Activated CD8-positive, alpha-beta T cell treated with anti-CD3 and anti-CD28 coated beads, Interleukin-2, amount 10 ng/mL, durations not matched to agents 7 days and 5 days (primary cell): ENCODE data around the gene PSG4. TPM values are rescaled to one million over a fixed set of nuclear protein-coding genes. Genes with fewer than 3 reads are reported as not detected.
"Not testable (repeated sequence)": the region's sequence is repeated elsewhere in the genome, so short reads cannot be mapped to it uniquely, and the experiment has no call there.

Experiments used
- ATAC-seq: fragments of 150-1000 bp; cut with Tn5 transposase; one replicate; pipeline ENCODE4 v1.10.0; 2021; ENCODE audit warnings: moderate library complexity
- CTCF ChIA-PET: fragments of 350-600 bp; sonication (Branson Sonifier 250); formaldehyde crosslinking; loops from one replicate; lab custom pipeline; 2021; ENCODE audit warnings: antibody characterized with exemption; lab: Charles Lee
- POLR2A ChIA-PET: fragments of 350-600 bp; sonication (Branson Sonifier 250); formaldehyde crosslinking; loops from one replicate; lab custom pipeline; 2021; ENCODE audit warnings: antibody characterized with exemption; lab: Charles Lee
- DNase-seq: peaks from one replicate; pipeline ENCODE4 v3.0.0-alpha.2; 2020
- H3K27ac Mint-ChIP-seq: one replicate; pipeline ENCODE4 v1.8.0; 2021; ENCODE audit warnings: mild to moderate bottlenecking, mixed read lengths
- H3K27me3 Mint-ChIP-seq: one replicate; pipeline ENCODE4 v1.8.0; 2021; ENCODE audit warnings: low read depth, mixed read lengths
- H3K36me3 Mint-ChIP-seq: one replicate; pipeline ENCODE4 v1.8.0; 2021; ENCODE audit warnings: low read depth, mixed read lengths
- H3K4me1 Mint-ChIP-seq: one replicate; pipeline ENCODE4 v1.8.0; 2021; ENCODE audit warnings: low read depth, mixed read lengths
- H3K4me3 Mint-ChIP-seq: one replicate; pipeline ENCODE4 v1.8.0; 2021; ENCODE audit warnings: mild to moderate bottlenecking, mixed read lengths
- H3K9me3 Mint-ChIP-seq: one replicate; pipeline ENCODE4 v1.8.0; 2022; ENCODE audit warnings: mixed read lengths; ENCODE audit not compliant: insufficient read depth
- total RNA-seq, 2 experiments: library from RNA; stranded (reverse); gene quantifications; one replicate each; pipeline ENCODE4 v1.2.3, GENCODE V29; 2021

The PSG4 gene
- total RNA-seq, 2 experiments from 2014 or later = not detected

- H3K9me3 Mint-ChIP-seq, H3K36me3 Mint-ChIP-seq, POLR2A ChIA-PET, ATAC-seq, DNase-seq, H3K27ac Mint-ChIP-seq, H3K4me1 Mint-ChIP-seq, H3K27me3 Mint-ChIP-seq, CTCF ChIA-PET, H3K4me3 Mint-ChIP-seq: not testable (repeated sequence)
Measured at GRCh38 chr19:43194397-43194796, 11.0 kb downstream of the PSG4 start.

GRCh38 chr19:43192381-43193155 lies 12.9 kb downstream of the PSG4 start:
- CTCF ChIA-PET, H3K4me3 Mint-ChIP-seq, H3K36me3 Mint-ChIP-seq, ATAC-seq, H3K9me3 Mint-ChIP-seq, H3K27me3 Mint-ChIP-seq, H3K4me1 Mint-ChIP-seq, DNase-seq, POLR2A ChIA-PET, H3K27ac Mint-ChIP-seq: not testable (repeated sequence)

GRCh38 chr19:43188092-43188491 lies 17.3 kb downstream of the PSG4 start:
- H3K36me3 Mint-ChIP-seq, H3K9me3 Mint-ChIP-seq, H3K4me1 Mint-ChIP-seq, H3K27ac Mint-ChIP-seq, CTCF ChIA-PET, H3K27me3 Mint-ChIP-seq, POLR2A ChIA-PET, ATAC-seq, DNase-seq, H3K4me3 Mint-ChIP-seq: not testable (repeated sequence)

GRCh38 chr19:43186311-43186935 lies 19.0 kb downstream of the PSG4 start, which contains the start of gene PSG5:
Gene PSG5 (minus strand): TSS chr19:43186536. CDS start chr19:43186405, 131 bp downstream.
- H3K27ac Mint-ChIP-seq, H3K27me3 Mint-ChIP-seq, POLR2A ChIA-PET, DNase-seq, CTCF ChIA-PET, ATAC-seq, H3K4me1 Mint-ChIP-seq, H3K9me3 Mint-ChIP-seq, H3K36me3 Mint-ChIP-seq, H3K4me3 Mint-ChIP-seq: not testable (repeated sequence)

GRCh38 chr19:43181869-43182771 lies 23.3 kb downstream of the PSG4 start:
- H3K36me3 Mint-ChIP-seq, H3K4me3 Mint-ChIP-seq, H3K4me1 Mint-ChIP-seq, H3K9me3 Mint-ChIP-seq, H3K27me3 Mint-ChIP-seq, H3K27ac Mint-ChIP-seq, DNase-seq, POLR2A ChIA-PET, CTCF ChIA-PET, ATAC-seq: not testable (repeated sequence)

- H3K4me1 Mint-ChIP-seq, H3K27ac Mint-ChIP-seq, H3K4me3 Mint-ChIP-seq: not testable (repeated sequence)
Measured at GRCh38 chr19:43179569-43180147, 25.8 kb downstream of the PSG4 start.

DNA sequence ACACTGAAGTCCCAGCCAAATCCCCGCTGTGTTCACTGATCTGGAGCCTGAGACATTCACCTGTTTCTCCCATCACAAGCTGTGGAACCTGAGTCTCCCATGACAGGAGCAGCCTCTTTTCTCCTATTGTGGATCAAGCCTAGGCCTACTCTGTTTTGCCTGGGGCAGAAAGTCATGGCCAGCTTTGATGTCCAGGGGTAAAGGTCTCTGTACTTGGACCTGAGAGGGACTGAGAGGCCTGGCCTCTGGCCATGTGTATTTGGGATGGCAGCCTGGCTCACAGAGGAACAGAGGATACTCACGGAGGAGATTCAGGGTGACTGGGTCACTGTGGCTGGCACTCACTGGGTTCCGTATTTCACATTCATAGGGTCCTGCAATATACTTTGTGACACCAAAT lies 26.9 kb downstream of the PSG4 start:
- H3K9me3 Mint-ChIP-seq, H3K36me3 Mint-ChIP-seq, H3K4me1 Mint-ChIP-seq, H3K27ac Mint-ChIP-seq, H3K4me3 Mint-ChIP-seq, POLR2A ChIA-PET, ATAC-seq, CTCF ChIA-PET, DNase-seq, H3K27me3 Mint-ChIP-seq: not testable (repeated sequence)

More at GRCh38 chr19:43179569-43180147, 25.8 kb downstream of the PSG4 start:
- ATAC-seq, CTCF ChIA-PET, H3K36me3 Mint-ChIP-seq, H3K9me3 Mint-ChIP-seq, DNase-seq, POLR2A ChIA-PET, H3K27me3 Mint-ChIP-seq: not testable (repeated sequence)

GRCh38 chr19:43165906-43166305 lies 39.5 kb downstream of the PSG4 start:
- DNase-seq, H3K4me3 Mint-ChIP-seq, H3K4me1 Mint-ChIP-seq, H3K36me3 Mint-ChIP-seq, H3K27ac Mint-ChIP-seq, POLR2A ChIA-PET, CTCF ChIA-PET, H3K9me3 Mint-ChIP-seq, H3K27me3 Mint-ChIP-seq, ATAC-seq: not testable (repeated sequence)

DNA sequence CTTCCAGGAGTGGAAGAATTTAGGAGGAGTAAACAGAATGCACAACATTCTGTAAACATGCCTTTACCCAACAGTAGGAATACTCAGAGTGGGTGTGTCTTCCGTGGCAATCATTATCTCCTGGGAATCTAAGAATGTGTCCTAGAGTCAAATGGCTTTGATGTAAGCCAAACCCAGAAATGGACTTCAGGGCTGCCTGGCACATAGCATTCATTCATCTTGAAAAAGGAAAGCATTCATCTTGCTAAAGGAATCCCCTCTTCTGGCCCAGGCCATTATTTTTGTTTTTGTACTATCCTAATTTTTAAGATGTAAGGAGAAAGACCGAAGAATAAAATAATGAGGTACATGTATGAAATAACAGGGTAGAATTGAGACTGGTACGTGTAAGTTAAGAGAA lies 42.3 kb downstream of the PSG4 start:
- H3K27ac Mint-ChIP-seq, H3K4me3 Mint-ChIP-seq, H3K27me3 Mint-ChIP-seq, CTCF ChIA-PET, ATAC-seq, H3K36me3 Mint-ChIP-seq, H3K4me1 Mint-ChIP-seq, H3K9me3 Mint-ChIP-seq, DNase-seq, POLR2A ChIA-PET: not testable (repeated sequence)

- CTCF ChIA-PET, H3K27ac Mint-ChIP-seq, ATAC-seq, H3K4me3 Mint-ChIP-seq, H3K9me3 Mint-ChIP-seq, DNase-seq, H3K36me3 Mint-ChIP-seq, H3K4me1 Mint-ChIP-seq, H3K27me3 Mint-ChIP-seq: not testable (repeated sequence)
- POLR2A ChIA-PET = interaction anchor here (0.6 kb wide), 1 partner anchor 12 kb away, joined by 3 read pairs; no protein-coding TSS in a partner anchor
Measured at GRCh38 chr19:43162261-43162660, 43.2 kb downstream of the PSG4 start.

DNA sequence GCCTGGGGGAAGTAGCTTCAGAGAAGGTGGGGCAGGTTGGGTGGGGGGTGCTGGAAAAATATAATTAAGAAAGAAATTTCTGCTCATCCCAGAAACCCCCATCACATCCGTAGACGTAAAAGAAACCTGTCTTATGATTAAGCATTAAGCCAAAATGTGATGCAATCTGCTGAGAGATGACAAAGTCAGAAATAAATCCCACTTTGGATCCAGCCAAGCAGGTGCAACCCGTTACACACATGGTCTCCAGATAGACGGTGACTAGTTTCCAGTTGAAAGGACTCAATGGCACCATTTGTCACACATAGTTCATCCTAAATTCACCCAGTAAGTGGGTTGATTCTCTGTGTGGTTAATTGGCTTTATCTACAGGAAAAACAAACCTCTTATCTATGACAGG lies 53.2 kb downstream of the PSG4 start:
- DNase-seq = no peak
- H3K27ac Mint-ChIP-seq = no peak overlapping the region
- no peaks in the 10 kb centered on the region for H3K27me3 Mint-ChIP-seq
- no peaks in the 10 kb centered on the region for H3K36me3 Mint-ChIP-seq
- H3K9me3 Mint-ChIP-seq = no peaks in the 10 kb centered on the region
- no peaks in the 10 kb centered on the region for H3K4me1 Mint-ChIP-seq
- ChIA-PET CTCF (no interaction called here), POLR2A (no interaction called here)
- ATAC-seq = no peak
- H3K4me3 Mint-ChIP-seq = no peak overlapping the region
